ENCODE results near the gene SMAD2. TPM values are rescaled to one million over a fixed set of nuclear protein-coding genes. Genes with fewer than 3 reads are reported as not detected.
"Not testable (repeated sequence)": the region's sequence is repeated elsewhere in the genome, so short reads cannot be mapped to it uniquely, and the experiment has no call there.

Gene SMAD2
- 140 and 149 TPM in 2 replicates for total RNA-seq

GRCh38 chr18:47930199-47930930, at the start of gene SMAD2:
TSS of gene SMAD2 (minus strand) at chr18:47930659. CDS start at chr18:47896756, 33,903 bp downstream.
- intact Hi-C loops (cut with micrococcal nuclease) = loop anchor here (1.0 to 10.0 kb wide), 8 partner anchors 92 to 1884 kb away; partner anchors contain the start of genes C18orf32, CTIF, HDHD2 and IER3IP1

- intact Hi-C loops (cut with micrococcal nuclease) = no loop called here
Observed at GRCh38 chr18:47979611-47980200, 49.2 kb upstream of the SMAD2 start.

- intact Hi-C loops (cut with micrococcal nuclease) = no loop called here
Observed at GRCh38 chr18:47978603-47979002, 48.1 kb upstream of the SMAD2 start.

- intact Hi-C loops (cut with micrococcal nuclease) = no loop called here
Observed at GRCh38 chr18:47978141-47978540, 47.7 kb upstream of the SMAD2 start.

GRCh38 chr18:47975701-47976100, 45.2 kb upstream of the SMAD2 start:
- intact Hi-C loops (cut with micrococcal nuclease) = no loop called here

- intact Hi-C loops (cut with micrococcal nuclease) = no loop called here
Observed at GRCh38 chr18:47975105-47975504, 44.6 kb upstream of the SMAD2 start.

GRCh38 chr18:47970664-47971531, 40.4 kb upstream of the SMAD2 start:
- intact Hi-C loops (cut with micrococcal nuclease) = no loop called here

- intact Hi-C loops (cut with micrococcal nuclease) = no loop called here
Observed at GRCh38 chr18:47969816-47970215, 39.4 kb upstream of the SMAD2 start.

GRCh38 chr18:47968721-47969120, 38.3 kb upstream of the SMAD2 start:
- intact Hi-C loops (cut with micrococcal nuclease) = no loop called here

- intact Hi-C loops (cut with micrococcal nuclease) = no loop called here
Observed at GRCh38 chr18:47968006-47968676, 37.7 kb upstream of the SMAD2 start.

GRCh38 chr18:47964053-47964452, 33.6 kb upstream of the SMAD2 start:
- intact Hi-C loops (cut with micrococcal nuclease) = no loop called here

- intact Hi-C loops (cut with micrococcal nuclease) = not testable (repeated sequence)
Observed at GRCh38 chr18:47961003-47961402, 30.5 kb upstream of the SMAD2 start.

- intact Hi-C loops (cut with micrococcal nuclease) = no loop called here
Observed at GRCh38 chr18:47953471-47953931, 23.0 kb upstream of the SMAD2 start.

GRCh38 chr18:47950511-47950910, 20.1 kb upstream of the SMAD2 start:
- intact Hi-C loops (cut with micrococcal nuclease) = no loop called here

- intact Hi-C loops (cut with micrococcal nuclease) = no loop called here
Observed at GRCh38 chr18:47949202-47949601, 18.7 kb upstream of the SMAD2 start.

GRCh38 chr18:47946889-47947288, 16.4 kb upstream of the SMAD2 start:
- intact Hi-C loops (cut with micrococcal nuclease) = no loop called here

GRCh38 chr18:47944972-47945852, 14.8 kb upstream of the SMAD2 start:
- intact Hi-C loops (cut with micrococcal nuclease) = no loop called here

GRCh38 chr18:47936952-47937351, 6.5 kb upstream of the SMAD2 start:
- intact Hi-C loops (cut with micrococcal nuclease) = loop anchor here (10.0 kb wide), 1 partner anchor 1018 kb away; the partner anchor contains the start of gene SMAD7

- intact Hi-C loops (cut with micrococcal nuclease) = loop anchor here (10.0 kb wide), 1 partner anchor 1019 kb away; the partner anchor contains the start of gene SMAD7
Observed at GRCh38 chr18:47935321-47936055, 5.0 kb upstream of the SMAD2 start.
